Epithelial cell of esophagus (primary cell): ENCODE data around the gene COG4.

Experiments used
- DNase-seq: peaks from one replicate; pipeline ENCODE4 v3.0.0; 2010; ENCODE audit warnings: low read depth
- H3K4me3 ChIP-seq: 2 replicates; pipeline ENCODE4 v1.5.1; 2011; ENCODE audit warnings: mild to moderate bottlenecking, low read length, control low read depth
- TF ChIP-seq, protein P1 (sequence below): IDR thresholded peaks from 2 replicates; pipeline ENCODE4 v1.5.1; 2011; ENCODE audit warnings: low read depth, mild to moderate bottlenecking, low read length, control low read depth, inconsistent platforms; ENCODE audit not compliant: insufficient read depth; ENCODE audit errors: missing control alignments

Gene COG4

DNA sequence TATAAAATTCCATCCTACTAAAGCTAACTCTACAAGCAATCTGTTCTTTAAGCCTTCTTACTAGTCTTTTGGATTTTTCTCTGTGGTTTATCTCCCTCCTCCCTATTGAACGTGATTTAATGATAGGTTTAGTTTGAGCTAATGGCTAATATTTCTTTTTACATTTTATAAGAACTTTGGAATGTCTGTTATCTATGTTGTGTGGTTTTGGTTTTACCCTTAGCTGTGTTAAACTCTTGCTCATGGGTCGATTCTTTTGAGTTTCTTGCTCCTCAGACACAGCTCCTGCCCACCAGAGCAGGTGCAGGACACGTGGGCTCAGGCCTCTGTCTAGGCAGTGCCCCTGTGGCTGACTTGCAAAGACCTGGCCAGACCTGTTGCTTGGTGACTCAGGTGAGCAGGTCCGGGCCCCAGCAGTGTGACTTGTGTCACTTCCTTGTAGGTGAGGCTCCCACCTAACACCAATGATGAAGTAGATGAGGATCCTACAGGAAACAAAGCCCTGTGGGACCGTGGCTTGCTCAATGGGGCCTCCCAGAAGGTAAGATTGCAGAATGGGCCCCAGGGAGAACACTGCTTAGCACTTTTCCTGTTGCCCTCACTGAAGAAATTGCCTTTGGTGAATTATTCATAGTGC is 45.4 kb upstream of the COG4 start:
- TF ChIP-seq, protein P1, sequence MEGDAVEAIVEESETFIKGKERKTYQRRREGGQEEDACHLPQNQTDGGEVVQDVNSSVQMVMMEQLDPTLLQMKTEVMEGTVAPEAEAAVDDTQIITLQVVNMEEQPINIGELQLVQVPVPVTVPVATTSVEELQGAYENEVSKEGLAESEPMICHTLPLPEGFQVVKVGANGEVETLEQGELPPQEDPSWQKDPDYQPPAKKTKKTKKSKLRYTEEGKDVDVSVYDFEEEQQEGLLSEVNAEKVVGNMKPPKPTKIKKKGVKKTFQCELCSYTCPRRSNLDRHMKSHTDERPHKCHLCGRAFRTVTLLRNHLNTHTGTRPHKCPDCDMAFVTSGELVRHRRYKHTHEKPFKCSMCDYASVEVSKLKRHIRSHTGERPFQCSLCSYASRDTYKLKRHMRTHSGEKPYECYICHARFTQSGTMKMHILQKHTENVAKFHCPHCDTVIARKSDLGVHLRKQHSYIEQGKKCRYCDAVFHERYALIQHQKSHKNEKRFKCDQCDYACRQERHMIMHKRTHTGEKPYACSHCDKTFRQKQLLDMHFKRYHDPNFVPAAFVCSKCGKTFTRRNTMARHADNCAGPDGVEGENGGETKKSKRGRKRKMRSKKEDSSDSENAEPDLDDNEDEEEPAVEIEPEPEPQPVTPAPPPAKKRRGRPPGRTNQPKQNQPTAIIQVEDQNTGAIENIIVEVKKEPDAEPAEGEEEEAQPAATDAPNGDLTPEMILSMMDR = no peak
- peak; percentile 94 for DNase-seq
- H3K4me3 ChIP-seq = no peak overlapping the region

DNA sequence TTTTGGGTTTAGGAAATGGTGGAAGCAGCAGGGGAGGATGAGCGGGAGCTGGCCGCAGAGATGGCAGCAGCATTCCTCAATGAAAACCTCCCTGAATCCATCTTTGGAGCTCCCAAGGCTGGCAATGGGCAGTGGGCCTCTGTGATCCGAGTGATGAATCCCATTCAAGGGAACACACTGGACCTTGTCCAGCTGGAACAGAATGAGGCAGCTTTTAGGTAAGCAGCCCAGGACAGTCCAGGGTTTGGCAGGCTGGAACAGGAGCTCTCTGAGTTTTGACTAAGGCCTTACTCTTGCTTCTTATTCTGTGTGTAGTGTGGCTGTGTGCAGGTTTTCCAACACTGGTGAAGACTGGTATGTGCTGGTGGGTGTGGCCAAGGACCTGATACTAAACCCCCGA is 41.7 kb upstream of the COG4 start:
- DNase-seq = no peak
- H3K4me3 ChIP-seq = no peak overlapping the region

DNA sequence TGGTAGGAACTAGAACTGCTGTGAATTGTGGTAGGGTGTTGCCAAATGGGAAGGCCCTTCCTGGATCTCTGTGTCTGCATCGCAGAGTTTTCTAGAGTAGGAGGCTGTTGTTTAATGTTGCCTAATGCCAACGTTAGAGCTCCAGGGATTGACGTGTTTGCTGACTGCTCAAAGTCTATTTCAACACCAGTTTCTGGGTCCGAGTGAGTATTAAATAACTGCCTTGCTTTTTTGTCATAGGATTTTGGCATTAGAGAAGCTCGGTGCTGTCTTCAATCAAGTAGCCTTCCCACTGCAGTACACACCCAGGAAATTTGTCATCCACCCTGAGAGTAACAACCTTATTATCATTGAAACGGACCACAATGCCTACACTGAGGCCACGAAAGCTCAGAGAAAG is 40.3 kb upstream of the COG4 start:
- peak; percentile 57 for DNase-seq
- no peak overlapping the region for H3K4me3 ChIP-seq
- TF ChIP-seq, protein P1 = no peak

More for the DNA sequence above, 41.7 kb upstream of the COG4 start:
- TF ChIP-seq, protein P1 = no peak

DNA sequence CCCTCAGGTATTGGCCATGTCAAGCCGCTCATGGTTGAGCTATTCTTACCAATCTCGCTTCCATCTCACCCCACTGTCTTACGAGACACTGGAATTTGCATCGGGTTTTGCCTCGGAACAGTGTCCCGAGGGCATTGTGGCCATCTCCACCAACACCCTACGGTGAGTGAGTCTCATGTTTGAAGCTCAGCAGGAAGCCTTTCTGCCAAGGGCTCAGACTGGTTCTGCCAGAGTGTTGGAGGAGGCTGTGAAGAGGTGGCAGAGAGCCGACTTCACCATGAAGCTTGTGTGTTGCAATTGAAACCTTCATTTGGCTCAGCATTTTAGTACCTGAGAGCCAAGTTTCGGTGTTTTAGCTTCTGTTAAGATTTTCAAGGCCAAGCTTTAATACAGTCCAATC is 38.3 kb upstream of the COG4 start:
- H3K4me3 ChIP-seq = no peak overlapping the region
- DNase-seq = peak; percentile 90
- TF ChIP-seq, protein P1 = no peak

DNA sequence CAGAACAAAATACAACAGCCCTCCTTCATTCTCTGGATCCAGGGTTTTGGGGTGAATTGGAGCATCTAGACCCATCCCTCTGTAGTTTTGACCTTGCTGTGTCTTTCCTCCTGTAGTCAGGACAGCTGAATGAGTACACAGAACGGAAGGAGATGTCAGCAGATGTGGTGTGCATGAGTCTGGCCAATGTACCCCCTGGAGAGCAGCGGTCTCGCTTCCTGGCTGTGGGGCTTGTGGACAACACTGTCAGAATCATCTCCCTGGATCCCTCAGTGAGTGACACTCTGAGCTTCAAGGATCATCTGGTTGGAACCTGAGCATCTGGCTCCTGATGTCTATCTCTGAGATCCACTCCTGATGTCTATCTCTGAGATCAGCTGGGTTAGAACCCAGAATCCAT is 32.7 kb upstream of the COG4 start:
- H3K4me3 ChIP-seq = no peak overlapping the region
- DNase-seq = no peak
- TF ChIP-seq, protein P1 = no peak

DNA sequence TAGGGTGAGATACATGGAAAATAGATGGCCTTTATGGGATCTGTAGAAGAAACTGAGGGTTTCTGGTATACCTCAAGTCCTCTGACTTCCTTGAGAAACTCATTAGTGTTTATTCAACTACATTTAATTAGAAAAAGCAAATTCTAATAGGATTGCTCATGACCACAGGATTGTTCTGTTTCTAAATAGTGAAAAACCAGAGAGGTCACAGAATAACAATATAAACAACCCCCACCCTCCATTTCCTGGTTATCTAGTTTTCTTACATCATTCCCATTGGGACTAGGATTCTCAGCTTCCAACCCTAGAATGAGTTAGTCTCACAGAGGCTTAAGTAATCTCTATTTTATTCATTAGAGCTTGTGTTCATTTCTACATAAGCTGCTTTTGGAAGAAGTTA is 30.3 kb upstream of the COG4 start:
- H3K4me3 ChIP-seq = no peak overlapping the region
- peak; percentile 44 for DNase-seq
- TF ChIP-seq, protein P1 = no peak

DNA sequence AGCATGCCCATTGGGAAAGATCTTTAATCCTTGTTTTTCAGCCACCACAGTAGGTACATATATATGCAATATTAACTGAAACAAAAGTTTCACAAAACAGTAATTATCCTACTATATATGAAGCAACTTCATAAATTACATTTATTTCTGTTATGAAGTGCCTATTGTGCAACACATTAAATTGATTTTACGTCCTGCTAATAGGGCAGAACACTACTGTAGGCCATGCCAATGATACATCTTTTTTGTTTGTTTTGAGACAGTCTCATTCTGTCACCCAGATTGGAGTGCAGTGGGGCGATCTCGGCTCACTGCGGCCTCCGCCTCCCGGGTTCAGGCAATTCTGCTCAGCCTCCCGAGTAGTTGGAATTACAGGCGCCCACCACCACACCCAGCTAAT is 29.3 kb upstream of the COG4 start:
- no peak overlapping the region for H3K4me3 ChIP-seq
- no peak for DNase-seq
- TF ChIP-seq, protein P1 = no peak
